HG03439 (cell line): ENCODE data around the gene KIF19.
"Not testable (repeated sequence)": the region's sequence is repeated elsewhere in the genome, so short reads cannot be mapped to it uniquely, and the experiment has no call there.

Source experiments
- ATAC-seq: cut with Tn5 transposase; IDR thresholded peaks from one replicate; pipeline ENCODE4 v1.9.1; 2021; ENCODE audit warnings: mild to moderate bottlenecking, moderate library complexity; ENCODE audit not compliant: unreplicated experiment

The KIF19 gene

DNA sequence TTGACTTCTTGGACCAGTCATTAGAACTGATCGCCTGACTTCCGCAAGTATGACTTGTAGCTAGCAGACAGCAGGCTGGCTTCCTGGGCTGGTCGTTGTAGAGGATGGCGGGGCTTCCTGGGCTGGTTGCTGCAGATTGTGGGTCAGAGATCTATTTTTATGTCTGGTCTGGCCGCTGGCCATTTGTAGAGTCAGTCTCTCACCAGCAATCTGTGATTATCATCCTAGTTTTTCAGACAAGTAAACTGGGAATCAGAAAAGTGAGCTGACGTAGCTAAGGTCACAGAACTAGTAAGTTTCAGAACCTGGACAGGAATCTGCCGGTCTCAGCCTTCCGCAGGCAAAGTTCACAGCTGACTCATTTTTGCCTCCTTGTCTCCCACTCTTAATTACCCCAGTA is 60.4 kb downstream of the KIF19 start:
- no peak for ATAC-seq

- no peak for ATAC-seq
Observed at GRCh38 chr17:74387365-74388218, 61.6 kb downstream of the KIF19 start.

DNA sequence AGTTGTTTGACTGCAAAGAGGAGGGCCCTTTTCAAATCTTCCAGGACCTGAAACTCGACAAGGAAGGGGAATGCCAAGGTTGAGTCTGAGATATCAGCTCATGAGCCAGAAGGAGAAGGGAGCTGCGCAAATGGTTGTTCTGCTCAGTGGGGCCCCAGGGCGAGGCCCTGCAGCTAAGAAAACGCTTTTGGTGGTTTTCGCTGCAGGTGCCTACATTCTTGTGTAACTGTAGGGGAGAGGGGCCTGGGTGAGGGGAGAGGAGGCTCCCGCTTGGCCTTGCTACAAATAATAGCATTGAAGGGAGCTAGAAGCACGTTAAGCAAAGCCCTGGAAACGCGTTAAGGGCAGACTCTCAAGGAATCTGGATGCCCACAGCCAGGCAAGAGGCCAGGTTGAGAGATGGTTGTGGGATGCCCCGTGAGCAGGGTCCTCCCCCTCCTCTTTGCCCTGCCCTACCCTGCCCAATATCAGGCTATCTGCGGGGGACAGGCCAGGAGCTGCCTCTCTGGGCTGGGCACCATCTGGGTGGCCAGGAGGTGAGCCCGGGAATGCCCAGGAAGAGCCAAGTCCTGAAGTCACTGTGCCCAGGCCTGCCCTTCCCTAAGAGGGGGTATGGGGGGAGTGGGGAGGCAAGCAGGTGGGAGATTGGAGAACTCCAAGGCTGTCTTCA is 63.2 kb downstream of the KIF19 start:
- no peak for ATAC-seq

DNA sequence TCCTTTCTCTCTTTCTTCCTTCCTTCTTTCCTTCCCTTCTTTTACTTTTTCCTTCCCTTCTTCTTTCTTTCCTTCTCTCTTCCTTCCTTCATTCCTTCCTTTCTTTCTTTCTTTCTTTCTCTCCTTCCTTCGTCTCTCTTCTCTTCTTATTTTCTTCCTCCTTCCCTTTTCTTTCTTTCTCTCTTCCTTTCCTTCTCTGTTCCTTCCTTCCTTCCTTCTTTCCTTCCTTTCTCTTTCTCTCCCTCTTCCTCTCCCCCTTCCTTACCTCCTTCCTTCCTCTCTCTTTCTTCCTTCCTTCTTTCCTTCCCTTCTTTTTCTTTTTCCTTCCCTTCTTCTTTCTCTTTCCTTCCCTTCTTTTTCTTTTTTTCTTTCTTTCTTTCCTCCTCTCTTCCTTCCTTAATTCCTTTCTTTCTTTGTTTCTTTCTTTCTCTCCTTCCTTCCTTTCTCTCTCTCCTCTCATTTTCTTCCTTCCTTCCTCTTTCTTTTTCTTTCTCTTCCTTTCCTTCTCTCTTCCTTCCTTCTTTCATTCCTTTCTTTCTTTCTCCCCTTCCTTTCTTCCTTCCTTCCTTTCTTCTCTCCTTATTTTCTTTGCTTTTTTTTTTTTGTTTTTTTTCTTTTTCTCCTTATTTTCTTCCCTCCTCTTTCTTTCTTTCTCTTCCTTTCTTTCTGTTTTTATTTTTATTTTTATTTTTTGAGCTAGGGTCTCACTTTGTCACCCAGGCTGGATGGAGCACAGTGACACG is 64.1 kb downstream of the KIF19 start:
- ATAC-seq: no peak

- no peak for ATAC-seq
Observed at GRCh38 chr17:74390680-74391653, 64.9 kb downstream of the KIF19 start.

- no peak for ATAC-seq
Observed at GRCh38 chr17:74391771-74392170, 65.7 kb downstream of the KIF19 start.

- ATAC-seq: no peak
Observed at GRCh38 chr17:74392848-74393247, 66.8 kb downstream of the KIF19 start.

DNA sequence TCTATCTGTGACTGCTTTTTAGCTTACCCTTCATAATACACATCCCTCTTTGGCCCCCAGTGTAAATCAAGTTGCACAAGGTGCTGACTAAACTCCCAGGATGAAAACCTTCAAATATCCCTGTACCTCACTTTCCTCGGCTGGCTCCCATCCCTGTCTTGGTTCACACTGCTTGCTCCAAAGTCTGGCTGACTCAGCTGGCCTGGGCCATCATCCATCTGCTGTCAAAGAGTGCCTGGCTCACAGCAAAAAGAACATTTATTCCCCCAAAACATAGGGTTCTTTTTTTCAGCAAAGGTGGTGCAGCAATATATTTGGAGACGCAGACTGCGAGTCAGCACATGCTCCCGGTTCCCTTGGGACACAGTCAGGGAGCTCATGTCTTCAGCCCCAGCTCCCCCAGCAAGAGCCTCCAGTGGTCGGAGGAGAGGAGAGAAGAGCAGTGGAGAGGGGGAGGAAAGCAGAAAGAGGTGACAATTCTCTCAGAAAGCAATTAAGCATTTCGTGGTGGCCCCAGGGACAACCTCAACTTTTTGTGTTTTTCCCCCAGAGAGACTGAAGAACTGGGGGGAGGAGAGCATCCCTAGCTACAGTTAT is 67.4 kb downstream of the KIF19 start:
- no peak for ATAC-seq

GRCh38 chr17:74394275-74394950 is 68.4 kb downstream of the KIF19 start:
- ATAC-seq: no peak

- ATAC-seq: no peak
Observed at GRCh38 chr17:74394977-74395376, 69.0 kb downstream of the KIF19 start.

GRCh38 chr17:74396567-74396966 is 70.5 kb downstream of the KIF19 start:
- ATAC-seq: no peak

DNA sequence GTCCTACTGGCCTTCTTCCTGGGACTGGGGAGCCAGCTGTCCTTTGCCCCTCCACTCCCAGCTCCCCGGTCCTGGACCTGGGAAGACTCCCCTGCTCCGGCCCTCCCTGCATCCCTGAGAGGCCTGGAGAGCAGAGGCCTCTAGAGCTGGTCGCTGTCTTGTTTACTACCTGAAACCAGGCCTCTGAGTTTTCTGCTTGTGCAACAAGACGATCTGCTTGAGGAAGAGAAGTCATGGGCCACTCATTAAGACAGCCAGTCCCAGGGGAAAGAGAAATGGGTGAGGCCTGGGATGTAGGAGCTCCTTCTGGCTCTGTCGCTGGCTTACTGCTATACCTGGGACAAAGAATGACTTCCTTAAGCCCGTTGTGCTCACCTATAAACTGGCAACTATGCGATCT is 76.0 kb downstream of the KIF19 start:
- ATAC-seq: no peak

- ATAC-seq: no peak
Observed at GRCh38 chr17:74403512-74404137, 77.6 kb downstream of the KIF19 start.

GRCh38 chr17:74404218-74404617 is 78.2 kb downstream of the KIF19 start:
- ATAC-seq: no peak

- ATAC-seq: no peak
Observed at GRCh38 chr17:74404789-74405188, 78.8 kb downstream of the KIF19 start.

- not testable (repeated sequence) for ATAC-seq
Observed at GRCh38 chr17:74405311-74405710, 79.3 kb downstream of the KIF19 start.
